SHP77 (cell line): ENCODE results near the gene CDC14C.
A peak's percentile ranks its signal among the peaks of the same experiment; 100 is the strongest.
"Not testable (repeated sequence)": the region's sequence is repeated elsewhere in the genome, so short reads cannot be mapped to it uniquely, and the experiment has no call there.

ENCODE experiments used
- DNase-seq, 2 experiments: peaks; one replicate each; lab custom pipeline; 2025; lab: John Stamatoyannopoulos, UW

Gene CDC14C

GRCh38 chr7:48924433-48924832 is at the start of gene CDC14C:
Gene CDC14C (plus strand): TSS chr7:48924547. CDS start chr7:48924673, 126 bp downstream.
- no peak for DNase-seq

DNA sequence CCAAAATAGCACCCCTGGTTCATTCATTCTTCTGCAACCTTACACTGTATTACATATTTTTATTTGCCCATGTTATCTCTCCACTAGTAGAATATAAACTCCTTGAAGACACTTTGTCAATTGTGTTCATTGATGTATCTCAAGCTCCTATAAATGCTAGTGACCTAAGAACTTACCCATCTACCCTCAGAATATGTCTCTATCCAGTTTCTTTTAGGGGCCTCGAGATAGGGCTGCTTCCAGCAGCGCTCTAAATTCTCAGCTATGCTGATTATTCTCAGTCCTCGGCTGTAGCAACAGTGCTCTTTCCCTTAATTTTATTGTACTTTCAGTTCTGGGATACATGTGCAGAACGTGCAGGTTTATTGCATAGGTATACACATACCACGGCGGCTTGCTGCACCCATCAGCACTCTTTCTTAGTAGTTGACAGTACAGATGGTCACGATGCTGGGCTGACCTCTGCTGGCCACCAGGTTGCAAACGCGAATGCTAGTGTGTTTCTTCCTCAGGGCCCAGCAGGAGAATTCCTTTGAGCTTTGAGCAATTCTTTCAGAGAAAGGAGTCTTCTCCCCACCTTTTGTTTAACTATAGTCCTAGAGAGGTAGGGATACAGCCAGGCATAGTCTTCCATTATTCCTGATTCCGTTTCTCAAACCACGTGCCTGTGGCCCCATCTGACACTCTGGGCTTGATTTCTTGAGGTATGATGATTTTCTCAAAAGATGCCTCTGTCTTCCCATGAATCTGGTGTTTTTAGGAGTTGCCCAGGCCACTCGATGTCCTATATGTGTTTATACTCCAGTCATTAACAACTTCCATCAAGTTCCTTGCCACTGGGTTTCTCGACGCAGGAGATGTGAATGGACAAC is 49.1 kb upstream of the CDC14C start:
- DNase-seq, result peak; percentile 92 to 96

- no peak for DNase-seq
These were observed 48.3 kb upstream of the CDC14C start for GRCh38 chr7:48876087-48876486.

DNA sequence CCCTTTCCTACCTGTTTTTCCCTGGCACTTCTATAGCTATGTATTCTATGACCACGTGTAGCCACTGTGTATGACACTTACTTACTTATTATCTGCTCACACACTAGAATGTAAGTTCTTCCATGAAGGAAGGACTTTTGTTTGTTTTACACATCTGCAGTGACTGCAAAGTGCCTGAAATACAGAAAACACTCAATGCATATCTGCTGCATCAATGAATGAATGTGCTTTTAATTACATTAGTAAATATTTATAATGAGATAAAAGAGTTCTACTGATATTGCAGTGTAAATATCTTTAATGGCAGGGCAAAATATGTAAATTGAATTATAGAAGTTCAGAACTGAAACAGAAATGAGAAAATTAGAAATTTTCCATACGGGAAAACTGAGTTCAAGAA is 43.5 kb upstream of the CDC14C start:
- no peak for DNase-seq

DNA sequence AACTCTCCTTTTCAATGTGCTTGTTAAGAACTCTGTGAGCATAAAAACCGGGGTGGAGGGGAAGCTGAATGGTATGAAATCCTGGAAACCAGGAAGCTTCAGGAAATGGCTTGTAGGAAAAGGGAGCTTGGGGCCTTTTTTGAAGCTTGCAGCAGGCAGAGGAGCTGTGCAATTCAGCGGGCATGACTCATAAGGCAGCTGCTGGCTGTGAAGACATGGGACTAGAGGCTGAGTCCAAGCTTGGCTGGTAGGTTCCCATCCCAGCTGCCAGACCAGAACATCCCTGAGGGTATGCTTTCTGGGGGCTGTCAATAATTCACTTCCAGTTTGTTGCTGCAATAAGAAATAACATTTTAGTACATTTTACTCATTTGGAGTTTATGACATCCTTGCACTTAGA is 36.8 kb upstream of the CDC14C start:
- DNase-seq, result peak; percentile 58 to 84

GRCh38 chr7:48894574-48894973 is 29.8 kb upstream of the CDC14C start:
- no peak for DNase-seq

DNA sequence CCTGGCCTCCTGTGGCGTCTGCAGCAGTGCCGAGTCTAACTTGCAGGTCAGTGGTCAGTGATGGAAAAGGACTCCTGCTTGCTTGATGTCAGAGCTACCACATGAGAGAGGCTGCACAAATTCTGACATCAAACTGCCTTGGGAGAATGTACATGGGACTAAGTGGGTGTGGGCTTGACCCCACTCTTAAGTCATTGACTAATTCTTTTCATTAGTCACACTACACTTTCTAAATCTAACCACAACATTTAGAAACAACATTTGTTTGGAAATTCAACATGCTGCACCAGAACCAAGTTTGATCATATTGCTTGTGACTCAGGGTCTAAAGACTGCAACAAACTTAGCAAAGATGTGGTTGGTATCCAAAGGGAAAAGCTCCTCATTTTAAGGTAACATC is 24.4 kb upstream of the CDC14C start:
- no peak for DNase-seq

- DNase-seq, result no peak
These were observed 22.4 kb upstream of the CDC14C start for GRCh38 chr7:48901966-48902365.

DNA sequence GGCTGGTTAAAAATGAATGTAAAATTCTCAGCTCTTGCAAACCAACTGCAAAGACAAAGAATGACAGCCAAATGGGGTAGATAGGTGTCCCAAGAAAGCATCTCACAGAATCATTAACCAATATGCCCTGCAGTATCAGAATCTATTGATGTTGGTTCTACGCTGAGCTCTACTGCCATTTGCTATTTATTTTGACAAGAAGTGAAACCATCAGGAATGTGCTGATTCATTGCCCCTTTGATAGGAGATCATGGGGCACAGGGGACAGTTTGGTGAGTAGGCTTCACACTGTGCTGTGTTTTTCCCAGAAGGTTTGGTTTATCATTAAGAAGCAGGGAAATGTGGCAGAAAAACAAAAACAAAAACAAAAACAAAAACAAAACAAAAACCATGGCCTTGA is 19.4 kb upstream of the CDC14C start:
- no peak for DNase-seq

DNA sequence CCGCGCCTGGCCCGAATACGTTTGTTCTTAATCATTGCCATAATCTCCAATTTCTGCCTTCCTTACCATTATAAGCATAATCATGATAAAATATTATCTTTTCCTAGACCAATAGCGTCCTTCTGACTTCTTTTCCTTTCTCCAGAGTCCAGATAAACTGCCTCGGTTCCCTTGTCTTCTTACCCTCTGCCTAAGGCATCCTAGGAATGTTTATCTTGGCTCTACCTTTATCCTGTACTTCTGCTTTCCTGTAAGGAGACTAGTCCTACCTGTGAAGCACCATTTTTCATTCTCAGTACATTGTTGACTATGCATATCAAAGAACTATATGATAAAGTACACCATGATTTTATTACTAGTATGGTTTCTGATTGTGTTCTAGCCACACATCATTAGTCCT is 18.7 kb upstream of the CDC14C start:
- DNase-seq, result not testable (repeated sequence)

DNA sequence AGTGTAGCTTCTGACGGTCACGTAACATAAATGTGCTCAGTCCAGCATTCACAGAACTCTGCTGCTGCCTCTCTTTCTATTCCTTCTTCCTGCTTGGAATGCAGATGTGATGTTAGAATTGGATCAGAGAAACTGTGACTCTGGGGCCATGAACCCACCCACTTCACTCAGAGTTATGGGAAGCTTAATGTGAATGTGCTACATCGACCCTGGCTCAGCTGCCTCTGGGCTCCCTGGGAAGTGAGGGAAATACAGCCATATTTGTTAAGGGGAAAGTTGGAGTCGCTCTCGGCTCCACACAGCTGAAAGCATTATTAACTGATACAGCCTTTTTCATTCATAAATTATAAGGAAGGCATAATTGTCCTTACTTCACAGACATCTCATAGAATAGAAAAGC is 14.5 kb upstream of the CDC14C start:
- DNase-seq, result not testable (repeated sequence)

DNA sequence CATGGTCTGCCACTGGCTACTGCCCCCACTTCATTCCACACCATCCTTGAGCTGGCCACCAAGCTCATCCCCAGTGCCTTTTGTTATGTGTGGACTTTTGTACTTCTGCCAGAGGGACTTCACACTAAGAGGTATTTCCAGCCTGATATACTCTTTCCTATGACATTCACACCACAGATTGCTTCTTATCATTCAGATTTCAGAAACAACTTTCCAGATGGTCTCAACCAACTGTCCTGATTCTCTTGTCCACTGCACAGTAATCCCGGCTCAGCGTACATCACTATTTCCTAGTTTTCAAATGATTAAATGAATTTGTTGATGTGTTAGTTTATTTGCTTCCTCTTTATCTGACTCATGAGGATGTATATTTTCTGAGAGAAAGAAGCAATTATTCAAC is 7.1 kb downstream of the CDC14C start:
- DNase-seq, result no peak

DNA sequence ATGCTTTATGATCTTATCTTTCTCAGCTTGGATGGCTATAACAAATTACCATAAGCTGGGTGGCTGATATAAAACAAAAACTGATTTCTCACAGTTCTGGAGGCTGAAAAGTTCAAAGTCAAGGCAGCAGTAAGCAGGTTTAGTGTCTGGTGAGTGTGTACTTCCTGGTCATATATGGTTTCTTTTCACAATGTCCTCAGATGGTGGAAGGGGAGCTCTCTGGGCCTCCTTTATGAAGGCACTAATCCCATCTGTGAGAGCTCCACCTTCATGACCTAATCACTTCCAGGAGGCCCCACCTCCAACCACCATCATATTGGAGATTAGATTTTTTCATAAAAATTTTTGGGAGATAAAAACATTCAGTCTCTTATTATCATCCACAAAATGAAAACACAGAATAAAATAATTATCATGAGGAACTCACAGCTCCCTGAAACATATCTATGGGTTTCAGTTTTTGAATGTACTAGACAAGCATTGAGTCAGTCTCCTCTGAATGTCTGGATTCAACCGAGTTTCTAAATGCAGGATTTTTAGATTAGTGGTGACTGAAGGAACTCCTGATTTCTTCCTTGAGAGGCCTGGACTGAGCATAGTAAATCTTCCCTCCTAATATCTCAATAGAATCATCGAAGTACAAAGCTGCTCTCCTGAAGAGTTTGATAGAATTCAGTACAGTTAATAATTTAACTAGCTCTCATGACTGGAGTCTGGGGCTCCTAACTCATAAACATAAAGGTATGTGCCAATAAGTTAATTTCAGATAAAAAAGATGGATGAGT is 8.0 kb downstream of the CDC14C start:
- DNase-seq, result no peak

- no peak for DNase-seq
These were observed 9.3 kb downstream of the CDC14C start for GRCh38 chr7:48933549-48934085.

DNA sequence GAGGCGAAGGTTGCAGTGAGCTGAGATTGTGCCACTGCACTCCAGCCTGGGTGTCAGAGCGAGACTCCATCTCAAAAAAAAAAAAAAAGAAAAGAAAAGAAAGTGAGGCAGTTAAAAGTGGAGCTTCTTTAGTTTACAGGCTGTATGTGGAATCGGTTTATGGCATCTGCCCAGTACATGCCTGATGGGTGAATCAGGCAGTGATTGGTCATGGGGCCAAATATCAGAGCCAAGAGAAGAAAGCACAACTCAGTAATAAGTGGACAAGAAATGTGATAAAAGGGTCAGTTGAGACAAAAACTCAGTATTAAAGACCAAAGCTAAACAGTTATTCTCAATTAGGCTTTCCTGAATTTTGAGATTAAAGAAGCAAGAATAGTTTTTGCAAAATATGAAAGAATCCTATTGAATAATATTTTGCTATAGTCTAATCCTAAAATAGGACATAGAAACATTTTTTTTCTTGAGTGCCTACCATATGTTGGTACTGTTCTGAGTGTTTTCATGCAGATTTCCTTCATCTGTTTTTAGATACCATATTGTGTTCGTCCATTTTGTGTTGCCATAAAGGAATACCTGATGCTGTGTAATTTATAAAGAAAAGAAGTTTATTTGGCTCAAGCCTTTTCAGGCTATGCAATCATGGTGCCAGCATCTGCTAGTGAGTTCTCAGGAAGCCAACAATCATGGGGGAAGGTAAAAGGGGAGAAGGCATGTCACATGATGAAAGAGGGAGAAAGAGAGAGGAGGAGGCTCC is 14.4 kb downstream of the CDC14C start:
- DNase-seq, result no peak

- DNase-seq, result no peak
These were observed 19.1 kb downstream of the CDC14C start for GRCh38 chr7:48943279-48943990.

- no peak for DNase-seq
These were observed 31.6 kb downstream of the CDC14C start for GRCh38 chr7:48955916-48956315.

DNA sequence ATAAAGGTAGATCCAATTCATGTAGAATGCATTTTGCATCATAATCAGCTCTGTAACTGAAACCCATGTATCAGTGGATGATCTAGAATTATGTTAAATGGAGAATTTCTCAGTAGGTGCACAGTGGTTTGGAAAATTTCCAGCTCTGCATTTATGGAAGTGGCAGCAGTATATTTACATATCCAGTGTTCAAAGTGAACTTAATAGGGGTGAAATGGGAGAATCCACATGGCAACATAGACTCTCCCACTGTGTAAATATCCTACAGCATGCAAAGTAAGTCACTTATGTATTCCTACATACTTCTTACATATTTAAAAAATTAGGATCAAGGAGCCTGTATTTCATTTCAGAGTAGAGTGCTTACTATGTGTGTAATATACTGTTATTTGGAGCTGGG is 35.3 kb downstream of the CDC14C start:
- peak in 1 of 2 experiments; percentile 5 for DNase-seq

- no peak for DNase-seq
These were observed 38.6 kb downstream of the CDC14C start for GRCh38 chr7:48962821-48963505.

- DNase-seq, result no peak
These were observed 39.7 kb downstream of the CDC14C start for GRCh38 chr7:48964074-48964473.

GRCh38 chr7:48971173-48971572 is 46.8 kb downstream of the CDC14C start:
- DNase-seq, result peak; percentile 64 to 85
